Measurements from ENCODE around the gene ZFAND2B. TPM values are rescaled to one million over a fixed set of nuclear protein-coding genes. Genes with fewer than 3 reads are reported as not detected.

ZFAND2B gene
- polyA plus RNA-seq, 1 donor from 2014 or later = 73.6 TPM

DNA sequence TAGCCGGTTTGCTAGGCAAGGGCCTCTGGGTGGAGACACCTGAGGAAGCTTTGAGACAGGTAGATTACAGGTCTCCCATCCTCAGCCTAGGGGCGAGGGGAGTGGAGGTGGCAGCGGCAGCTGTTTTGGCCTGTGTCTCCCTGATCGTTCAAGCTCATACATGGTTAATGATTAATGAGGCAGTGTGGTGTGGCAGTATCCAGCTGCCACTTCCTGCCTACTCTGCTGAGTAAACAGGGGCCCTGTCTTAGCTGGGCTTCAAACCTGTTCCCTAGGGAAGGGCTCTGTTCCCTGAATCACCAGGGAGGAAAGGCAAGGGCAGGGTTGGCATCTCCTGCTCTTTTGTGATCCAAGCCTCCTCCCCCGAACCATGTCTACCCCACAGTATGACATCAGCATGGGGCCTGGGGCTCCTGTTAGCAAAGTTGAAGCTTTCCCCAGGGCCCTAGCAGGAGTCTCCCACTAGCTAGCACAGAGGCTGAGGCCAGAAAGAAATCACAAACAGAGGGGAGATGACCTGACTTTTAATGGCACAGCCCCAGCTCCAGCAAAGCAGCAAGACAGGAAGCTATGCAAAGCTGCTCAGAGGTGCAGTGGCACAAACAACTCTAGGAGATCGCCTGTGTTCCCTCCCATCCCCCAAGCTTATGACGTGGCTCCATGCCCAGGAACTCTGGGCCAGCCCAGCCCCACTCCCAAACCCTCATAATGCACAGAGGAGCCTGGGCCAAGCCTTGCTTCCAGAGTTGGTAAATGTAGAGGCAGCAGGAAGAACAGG is 42.8 kb downstream of the ZFAND2B start (continued):
- TF ChIP-seq, protein P1, sequence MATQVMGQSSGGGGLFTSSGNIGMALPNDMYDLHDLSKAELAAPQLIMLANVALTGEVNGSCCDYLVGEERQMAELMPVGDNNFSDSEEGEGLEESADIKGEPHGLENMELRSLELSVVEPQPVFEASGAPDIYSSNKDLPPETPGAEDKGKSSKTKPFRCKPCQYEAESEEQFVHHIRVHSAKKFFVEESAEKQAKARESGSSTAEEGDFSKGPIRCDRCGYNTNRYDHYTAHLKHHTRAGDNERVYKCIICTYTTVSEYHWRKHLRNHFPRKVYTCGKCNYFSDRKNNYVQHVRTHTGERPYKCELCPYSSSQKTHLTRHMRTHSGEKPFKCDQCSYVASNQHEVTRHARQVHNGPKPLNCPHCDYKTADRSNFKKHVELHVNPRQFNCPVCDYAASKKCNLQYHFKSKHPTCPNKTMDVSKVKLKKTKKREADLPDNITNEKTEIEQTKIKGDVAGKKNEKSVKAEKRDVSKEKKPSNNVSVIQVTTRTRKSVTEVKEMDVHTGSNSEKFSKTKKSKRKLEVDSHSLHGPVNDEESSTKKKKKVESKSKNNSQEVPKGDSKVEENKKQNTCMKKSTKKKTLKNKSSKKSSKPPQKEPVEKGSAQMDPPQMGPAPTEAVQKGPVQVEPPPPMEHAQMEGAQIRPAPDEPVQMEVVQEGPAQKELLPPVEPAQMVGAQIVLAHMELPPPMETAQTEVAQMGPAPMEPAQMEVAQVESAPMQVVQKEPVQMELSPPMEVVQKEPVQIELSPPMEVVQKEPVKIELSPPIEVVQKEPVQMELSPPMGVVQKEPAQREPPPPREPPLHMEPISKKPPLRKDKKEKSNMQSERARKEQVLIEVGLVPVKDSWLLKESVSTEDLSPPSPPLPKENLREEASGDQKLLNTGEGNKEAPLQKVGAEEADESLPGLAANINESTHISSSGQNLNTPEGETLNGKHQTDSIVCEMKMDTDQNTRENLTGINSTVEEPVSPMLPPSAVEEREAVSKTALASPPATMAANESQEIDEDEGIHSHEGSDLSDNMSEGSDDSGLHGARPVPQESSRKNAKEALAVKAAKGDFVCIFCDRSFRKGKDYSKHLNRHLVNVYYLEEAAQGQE (IDR thresholded peaks at IDR 0.05; ENCODE audit: borderline replicate concordance) = no peak

DNA sequence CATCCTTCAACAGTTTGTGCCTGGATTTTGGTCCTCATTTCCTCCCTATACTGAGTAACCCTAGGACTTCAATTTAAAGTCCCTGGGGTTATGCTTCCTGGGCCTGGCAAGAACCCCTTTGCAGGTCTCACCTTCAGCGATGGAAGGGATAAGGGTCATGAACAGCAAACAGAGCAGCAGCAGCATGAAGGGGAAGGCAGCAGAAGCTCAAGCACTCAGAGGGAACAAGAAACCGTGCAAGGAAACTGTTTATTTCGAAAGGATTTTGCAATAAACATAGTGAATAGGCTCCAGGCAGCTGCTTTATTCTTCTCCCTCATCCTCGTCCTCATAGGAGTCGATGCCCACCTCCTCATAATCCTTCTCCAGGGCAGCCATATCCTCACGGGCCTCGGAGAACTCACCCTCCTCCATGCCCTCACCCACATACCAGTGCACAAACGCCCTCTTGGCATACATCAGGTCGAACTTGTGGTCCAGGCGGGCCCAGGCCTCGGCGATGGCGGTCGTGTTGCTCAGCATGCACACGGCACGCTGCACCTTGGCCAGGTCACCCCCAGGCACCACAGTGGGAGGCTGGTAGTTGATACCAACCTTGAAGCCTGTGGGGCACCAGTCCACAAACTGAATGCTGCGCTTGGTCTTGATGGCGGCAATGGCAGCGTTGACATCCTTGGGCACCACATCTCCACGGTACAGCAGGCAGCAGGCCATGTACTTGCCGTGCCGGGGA is 43.6 kb downstream of the ZFAND2B start:
- H2AFZ ChIP-seq (ENCODE audit: low read depth, low read length) = no peak overlapping the region
- H4K20me1 ChIP-seq (ENCODE audit: insufficient read depth) = no peaks in the 10 kb centered on the region
- peaks cover 39% of the 10 kb centered on the region for H3K27me3 ChIP-seq (ENCODE audit: insufficient read depth, low read depth, low read length)
- peaks cover 12% of the 10 kb centered on the region for H3K79me2 ChIP-seq (replicated peaks; ENCODE audit: insufficient read depth, low read length)
- TF ChIP-seq, protein P2, sequence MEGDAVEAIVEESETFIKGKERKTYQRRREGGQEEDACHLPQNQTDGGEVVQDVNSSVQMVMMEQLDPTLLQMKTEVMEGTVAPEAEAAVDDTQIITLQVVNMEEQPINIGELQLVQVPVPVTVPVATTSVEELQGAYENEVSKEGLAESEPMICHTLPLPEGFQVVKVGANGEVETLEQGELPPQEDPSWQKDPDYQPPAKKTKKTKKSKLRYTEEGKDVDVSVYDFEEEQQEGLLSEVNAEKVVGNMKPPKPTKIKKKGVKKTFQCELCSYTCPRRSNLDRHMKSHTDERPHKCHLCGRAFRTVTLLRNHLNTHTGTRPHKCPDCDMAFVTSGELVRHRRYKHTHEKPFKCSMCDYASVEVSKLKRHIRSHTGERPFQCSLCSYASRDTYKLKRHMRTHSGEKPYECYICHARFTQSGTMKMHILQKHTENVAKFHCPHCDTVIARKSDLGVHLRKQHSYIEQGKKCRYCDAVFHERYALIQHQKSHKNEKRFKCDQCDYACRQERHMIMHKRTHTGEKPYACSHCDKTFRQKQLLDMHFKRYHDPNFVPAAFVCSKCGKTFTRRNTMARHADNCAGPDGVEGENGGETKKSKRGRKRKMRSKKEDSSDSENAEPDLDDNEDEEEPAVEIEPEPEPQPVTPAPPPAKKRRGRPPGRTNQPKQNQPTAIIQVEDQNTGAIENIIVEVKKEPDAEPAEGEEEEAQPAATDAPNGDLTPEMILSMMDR (IDR thresholded peaks at IDR 0.05; ENCODE audit: poor library complexity, severe bottlenecking) = no peak
- TF ChIP-seq POLR2AphosphoS5 (IDR thresholded peaks at IDR 0.05) = no peak
- TF ChIP-seq, protein P1 (IDR thresholded peaks at IDR 0.05; ENCODE audit: borderline replicate concordance) = no peak
- no peak for TF ChIP-seq TAF1 (IDR thresholded peaks at IDR 0.05; ENCODE audit: low read depth)
- no peak for TF ChIP-seq MXI1 (conservative IDR thresholded peaks at IDR 0.05; ENCODE audit: poor library complexity, severe bottlenecking)
- TF ChIP-seq EP300 (conservative IDR thresholded peaks at IDR 0.05; ENCODE audit: poor library complexity, severe bottlenecking) = no peak
- no peak for TF ChIP-seq SMC3 (conservative IDR thresholded peaks at IDR 0.05; ENCODE audit: poor library complexity)
- TF ChIP-seq RAD21 (conservative IDR thresholded peaks at IDR 0.05) = no peak
- no peak for TF ChIP-seq EZH2 (IDR thresholded peaks at IDR 0.05; ENCODE audit: borderline replicate concordance, insufficient read depth, low read length, poor library complexity, severe bottlenecking)
- H3K9ac ChIP-seq (ENCODE audit: low read length) = no peak overlapping the region
- H3K4me2 ChIP-seq (ENCODE audit: low read length) = no peak overlapping the region
- H3K27ac ChIP-seq (ENCODE audit: low read length) = no peak overlapping the region
- H3K9me3 ChIP-seq (ENCODE audit: low read length) = no peaks in the 10 kb centered on the region
- H3K4me3 ChIP-seq (ENCODE audit: low read length) = no peak overlapping the region
- H3K9me2 ChIP-seq (ENCODE audit: insufficient read depth, low read length) = no peaks in the 10 kb centered on the region
- no peaks in the 10 kb centered on the region for H3F3A ChIP-seq (ENCODE audit: insufficient read depth, low read length, poor library complexity, severe bottlenecking)
- peaks cover 8% of the 10 kb centered on the region for H3K36me3 ChIP-seq (ENCODE audit: insufficient read depth, low read length)
